GM18505 (cell line): ENCODE results near the gene CFAP119.

Source experiments
- ATAC-seq: cut with Tn5 transposase; IDR thresholded peaks from one replicate; pipeline ENCODE4 v1.9.1; 2021; ENCODE audit not compliant: unreplicated experiment
- POLR2A ChIP-seq: IDR thresholded peaks from 4 replicates; pipeline ENCODE4 v1.6.1; 2011; ENCODE audit warnings: borderline replicate concordance; ENCODE audit not compliant: insufficient read depth, insufficient read length; ENCODE audit errors: extremely low read depth

The CFAP119 gene

GRCh38 chr16:30715750-30716445 is 46.0 kb downstream of the CFAP119 start:
- ATAC-seq = no peak
- TF ChIP-seq POLR2A = no peak

- no peak for ATAC-seq
- TF ChIP-seq POLR2A = no peak
These were observed 50.1 kb downstream of the CFAP119 start for GRCh38 chr16:30711712-30712111.

GRCh38 chr16:30710971-30711370 is 50.9 kb downstream of the CFAP119 start:
- no peak for TF ChIP-seq POLR2A

More at GRCh38 chr16:30710971-30711370, 50.9 kb downstream of the CFAP119 start:
- ATAC-seq = no peak
